ENCODE data around the gene RTN4. TPM values are rescaled to one million over a fixed set of nuclear protein-coding genes. Genes with fewer than 3 reads are reported as not detected.
"Not testable (repeated sequence)": the region's sequence is repeated elsewhere in the genome, so short reads cannot be mapped to it uniquely, and the experiment has no call there.

RTN4 gene
- total RNA-seq, 2 donors from 2014 or later: 190 to 249 TPM

- no peaks in the 10 kb centered on the region for H3K9me3 ChIP-seq
- intact Hi-C loops (cut with DNase I): loop anchor here (2.0 to 5.0 kb wide), 2 partner anchors 46 to 70 kb away; partner anchors contain the start of gene RTN4
- H3K27ac ChIP-seq: peak overlapping the region in 1 of 2 donors; percentile 29
- TF ChIP-seq POLR2AphosphoS5 (IDR thresholded peaks at IDR 0.05) (no peak), CTCF (IDR thresholded peaks at IDR 0.05) (no peak)
- H3K36me3 ChIP-seq: no peaks in the 10 kb centered on the region
- no peak for DNase-seq (ENCODE audit: low spot score)
- peaks cover 7% of the 10 kb centered on the region for H3K4me1 ChIP-seq (replicated peaks)
- no peaks in the 10 kb centered on the region for H3K27me3 ChIP-seq (replicated peaks; ENCODE audit: insufficient read depth)
- no peak overlapping the region for H3K4me3 ChIP-seq
- 73% methylated on average over 1 of the region's 1 CpG for whole genome bisulfite sequencing
Measured at GRCh38 chr2:55097082-55097460, 46.8 kb upstream of the RTN4 start.

GRCh38 chr2:55096586-55096985 lies 46.3 kb upstream of the RTN4 start:
- DNase-seq (ENCODE audit: low spot score): no peak
- Histone ChIP-seq H3K4me3 (no peak overlapping the region), H3K36me3 (no peaks in the 10 kb centered on the region), H3K4me1 (replicated peaks) (peaks cover 7% of the 10 kb centered on the region), H3K9me3 (no peaks in the 10 kb centered on the region), H3K27me3 (replicated peaks; ENCODE audit: insufficient read depth) (no peaks in the 10 kb centered on the region), H3K27ac (peak overlapping the region in 1 of 2 donors; percentile 29)
- 71% methylated on average over 3 of the region's 3 CpGs for WGBS
- intact Hi-C loops (cut with DNase I): loop anchor here (2.0 to 5.0 kb wide), 2 partner anchors 46 to 71 kb away; partner anchors contain the start of gene RTN4
- no peak for TF ChIP-seq CTCF (IDR thresholded peaks at IDR 0.05)
- no peak for TF ChIP-seq POLR2AphosphoS5 (IDR thresholded peaks at IDR 0.05)
- no peak for TF ChIP-seq POLR2A (IDR thresholded peaks at IDR 0.05)

GRCh38 chr2:55093381-55093780 lies 43.1 kb upstream of the RTN4 start:
- Histone ChIP-seq H3K4me3 (no peak overlapping the region), H3K4me1 (replicated peaks) (peaks cover 4% of the 10 kb centered on the region), H3K36me3 (no peaks in the 10 kb centered on the region), H3K27ac (no peak overlapping the region), H3K9me3 (no peaks in the 10 kb centered on the region), H3K27me3 (replicated peaks; ENCODE audit: insufficient read depth) (no peaks in the 10 kb centered on the region)
- WGBS: 75% methylated on average over 4 of the region's 4 CpGs
- no peak for DNase-seq (ENCODE audit: low spot score)
- intact Hi-C loops (cut with DNase I): no loop called here
- TF ChIP-seq CTCF (IDR thresholded peaks at IDR 0.05) (no peak), POLR2A (IDR thresholded peaks at IDR 0.05) (no peak), POLR2AphosphoS5 (IDR thresholded peaks at IDR 0.05) (no peak)

- 77% methylated on average over 6 of the region's 6 CpGs for WGBS
- no peak overlapping the region for H3K4me3 ChIP-seq
- intact Hi-C loops (cut with DNase I): no loop called here
Measured at GRCh38 chr2:55092439-55092838, 42.2 kb upstream of the RTN4 start.

GRCh38 chr2:55091681-55092080 lies 41.4 kb upstream of the RTN4 start:
- H3K27me3 ChIP-seq (replicated peaks; ENCODE audit: insufficient read depth); H3K27ac ChIP-seq; H3K36me3 ChIP-seq; H3K4me3 ChIP-seq; DNase-seq (ENCODE audit: low spot score); intact Hi-C loops (cut with DNase I); H3K4me1 ChIP-seq (replicated peaks); H3K9me3 ChIP-seq: not testable (repeated sequence)
- 88% methylated on average over 4 of the region's 4 CpGs for WGBS

More at GRCh38 chr2:55092439-55092838, 42.2 kb upstream of the RTN4 start:
- DNase-seq (ENCODE audit: low spot score): no peak
- H3K36me3 ChIP-seq: no peaks in the 10 kb centered on the region
- H3K27me3 ChIP-seq (replicated peaks; ENCODE audit: insufficient read depth): no peaks in the 10 kb centered on the region
- H3K9me3 ChIP-seq: no peaks in the 10 kb centered on the region
- H3K27ac ChIP-seq: no peak overlapping the region
- H3K4me1 ChIP-seq (replicated peaks): peaks cover 4% of the 10 kb centered on the region
- TF ChIP-seq POLR2AphosphoS5 (IDR thresholded peaks at IDR 0.05) (no peak), CTCF (IDR thresholded peaks at IDR 0.05) (no peak), POLR2A (IDR thresholded peaks at IDR 0.05) (no peak)

Data from prostate gland (tissue), 2 donors.